Neural progenitor cell (in vitro differentiated cells): Measurements from ENCODE around the gene BMF.

Source experiments
- EZH2 ChIP-seq: fragments of 200-600 bp; sonication (generic); IDR thresholded peaks from 2 replicates; pipeline ENCODE4 v1.6.1; 2017; ENCODE audit warnings: antibody characterized with exemption, mild to moderate bottlenecking, moderate library complexity
- EZH2phosphoT487 ChIP-seq: fragments of 200-600 bp; sonication (generic); IDR thresholded peaks from 2 replicates; pipeline ENCODE4 v1.6.1; 2017; ENCODE audit warnings: antibody characterized with exemption
- TF ChIP-seq, protein P1 (sequence below): fragments of 200-600 bp; sonication (generic); IDR thresholded peaks from 2 replicates; pipeline ENCODE4 v1.5.1; 2017; ENCODE audit warnings: antibody characterized with exemption, mild to moderate bottlenecking

DNA sequence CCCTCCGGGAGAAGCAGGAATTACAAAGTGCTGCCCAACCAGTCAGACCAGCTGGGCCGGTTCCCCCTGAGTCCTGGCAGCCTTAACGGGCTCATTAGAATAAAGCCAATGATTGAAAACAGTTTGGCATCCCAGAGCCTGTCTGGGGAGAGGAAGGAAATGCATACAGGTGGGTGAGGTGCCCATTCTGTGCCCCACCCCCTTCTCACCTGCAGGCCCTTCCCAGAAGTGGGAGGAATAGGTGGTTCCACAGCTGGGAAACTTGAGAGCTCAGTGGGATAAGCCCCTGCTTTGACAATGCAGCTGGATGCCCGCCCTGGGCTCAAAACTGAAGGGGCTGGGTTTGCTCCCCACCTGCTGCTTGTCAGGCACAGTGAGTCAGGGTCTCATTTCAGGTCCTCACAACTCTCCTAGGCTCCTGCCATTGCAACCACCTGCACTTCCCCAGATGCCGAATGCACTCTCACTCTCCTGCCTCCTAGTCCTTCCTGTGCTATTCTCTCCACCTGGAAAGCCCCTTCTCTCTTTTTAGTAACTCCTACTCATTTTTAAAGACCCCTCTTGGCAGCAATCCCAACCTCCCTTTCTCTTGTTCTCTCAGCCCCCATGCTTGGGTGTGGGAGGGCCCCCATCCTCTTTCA is 46.7 kb upstream of the BMF start:
- TF ChIP-seq, protein P1, sequence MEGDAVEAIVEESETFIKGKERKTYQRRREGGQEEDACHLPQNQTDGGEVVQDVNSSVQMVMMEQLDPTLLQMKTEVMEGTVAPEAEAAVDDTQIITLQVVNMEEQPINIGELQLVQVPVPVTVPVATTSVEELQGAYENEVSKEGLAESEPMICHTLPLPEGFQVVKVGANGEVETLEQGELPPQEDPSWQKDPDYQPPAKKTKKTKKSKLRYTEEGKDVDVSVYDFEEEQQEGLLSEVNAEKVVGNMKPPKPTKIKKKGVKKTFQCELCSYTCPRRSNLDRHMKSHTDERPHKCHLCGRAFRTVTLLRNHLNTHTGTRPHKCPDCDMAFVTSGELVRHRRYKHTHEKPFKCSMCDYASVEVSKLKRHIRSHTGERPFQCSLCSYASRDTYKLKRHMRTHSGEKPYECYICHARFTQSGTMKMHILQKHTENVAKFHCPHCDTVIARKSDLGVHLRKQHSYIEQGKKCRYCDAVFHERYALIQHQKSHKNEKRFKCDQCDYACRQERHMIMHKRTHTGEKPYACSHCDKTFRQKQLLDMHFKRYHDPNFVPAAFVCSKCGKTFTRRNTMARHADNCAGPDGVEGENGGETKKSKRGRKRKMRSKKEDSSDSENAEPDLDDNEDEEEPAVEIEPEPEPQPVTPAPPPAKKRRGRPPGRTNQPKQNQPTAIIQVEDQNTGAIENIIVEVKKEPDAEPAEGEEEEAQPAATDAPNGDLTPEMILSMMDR: no peak
- TF ChIP-seq EZH2 (no peak), EZH2phosphoT487 (no peak)
